Keratinocyte (primary cell): ENCODE data around the gene RIF1. TPM values are rescaled to one million over a fixed set of nuclear protein-coding genes. Genes with fewer than 3 reads are reported as not detected.

Experiments
- DNase-seq: peaks from one replicate; pipeline ENCODE4 v3.0.0-alpha.2; 2011; ENCODE audit warnings: low read depth, missing footprints, low spot score
- FAIRE-seq: peaks from 2 replicates; lab custom pipeline; 2011; peaks lifted over from hg19 to GRCh38; lab: Jason Lieb, UNC
- H2AFZ ChIP-seq: 2 replicates; pipeline ENCODE4 v1.6.0; 2012; ENCODE audit warnings: low read length, control low read depth, inconsistent platforms; ENCODE audit not compliant: control insufficient read depth
- H3K27ac ChIP-seq: 2 replicates; pipeline ENCODE4 v1.5.1; 2011; ENCODE audit warnings: low read length; ENCODE audit not compliant: control insufficient read depth, insufficient read depth
- H3K27me3 ChIP-seq: 3 replicates; pipeline ENCODE4 v1.6.0; 2011; ENCODE audit warnings: low read length; ENCODE audit not compliant: control insufficient read depth, insufficient read depth; ENCODE audit errors: extremely low read depth
- H3K36me3 ChIP-seq, 2 experiments: 2 replicates in 1 of 2; 3 replicates in 1 of 2; pipeline ENCODE4 v1.5.1; 2011; ENCODE audit warnings: low read length in 2 of 2, mild to moderate bottlenecking in 1 of 2; ENCODE audit not compliant: control insufficient read depth in 2 of 2, insufficient read depth in 2 of 2; ENCODE audit errors: extremely low read depth in 1 of 2
- H3K4me1 ChIP-seq: 3 replicates; pipeline ENCODE4 v1.5.1; 2011; ENCODE audit warnings: low read length; ENCODE audit not compliant: control insufficient read depth, insufficient read depth; ENCODE audit errors: extremely low read depth
- H3K4me2 ChIP-seq: 3 replicates; pipeline ENCODE4 v1.6.0; 2011; ENCODE audit warnings: low read depth, low read length; ENCODE audit not compliant: control insufficient read depth, insufficient read depth; ENCODE audit errors: extremely low read depth
- H3K4me3 ChIP-seq, 3 experiments: fragments of 200-600 bp in 1 of 3; sonication (generic) in 1 of 3; 2 replicates in 2 of 3; 3 replicates in 1 of 3; pipeline ENCODE4 v1.5.1; 2011 to 2016; ENCODE audit warnings: low read length in 3 of 3, mild to moderate bottlenecking in 3 of 3, control low read depth in 2 of 3, inconsistent platforms in 1 of 3, low read depth in 1 of 3, mixed read lengths in 1 of 3, mixed run types in 1 of 3, moderate library complexity in 1 of 3; ENCODE audit not compliant: control insufficient read depth in 2 of 3, insufficient read depth in 2 of 3; ENCODE audit errors: extremely low read depth in 1 of 3
- H3K79me2 ChIP-seq: 2 replicates; pipeline ENCODE4 v1.6.0; 2012; ENCODE audit warnings: low read length; ENCODE audit not compliant: control insufficient read depth, insufficient read depth
- H3K9ac ChIP-seq: 3 replicates; pipeline ENCODE4 v1.6.0; 2011; ENCODE audit warnings: low read length; ENCODE audit not compliant: control insufficient read depth, insufficient read depth; ENCODE audit errors: extremely low read depth
- H3K9me1 ChIP-seq: 3 replicates; pipeline ENCODE4 v1.6.0; 2011; ENCODE audit warnings: low read length; ENCODE audit not compliant: control insufficient read depth, insufficient read depth; ENCODE audit errors: extremely low read depth
- H3K9me3 ChIP-seq: 2 replicates; pipeline ENCODE4 v1.5.1; 2012; ENCODE audit warnings: low read depth, low read length; ENCODE audit not compliant: control insufficient read depth
- H4K20me1 ChIP-seq: 3 replicates; pipeline ENCODE4 v1.6.0; 2011; ENCODE audit warnings: low read length; ENCODE audit not compliant: control insufficient read depth, insufficient read depth; ENCODE audit errors: extremely low read depth
- EZH2 ChIP-seq: IDR thresholded peaks from one replicate; pipeline ENCODE4 v1.6.1; 2012; ENCODE audit warnings: inconsistent platforms, mild to moderate bottlenecking, low read length, moderate library complexity
- dilution Hi-C: fragments of 300-500 bp; cut with MboI; formaldehyde crosslinking; loops from one replicate; pipeline ENCODE4 v1.7.0; 2020; ENCODE audit warnings: low sequenced_read_pairs; ENCODE audit not compliant: extremely low pct_ligation_motif_present
- polyA plus RNA-seq, 5 experiments: library from polyadenylated mRNA; depleted of rRNA in 3 of 5; stranded (reverse) in 3 of 5; stranded (forward) in 1 of 5; unstranded in 1 of 5; fragments of >200 nt; gene quantifications; 1 replicate in 1 of 5; 2 replicates in 3 of 5; 3 replicates in 1 of 5; pipeline versions ENCODE4 v1.2.1 to v1.2.3, GENCODE V29; 2011 to 2012; ENCODE audit warnings: missing spikeins in 2 of 5, low read depth in 1 of 5, low replicate concordance in 1 of 5
- TF ChIP-seq, protein P1 (sequence below), 3 experiments: IDR thresholded peaks in 1 of 3; conservative IDR thresholded peaks in 1 of 3; optimal IDR thresholded peaks in 1 of 3; 2 replicates in 2 of 3; 3 replicates in 1 of 3; pipeline versions ENCODE3 to v1.5.1; 2011; ENCODE audit warnings: low read length in 3 of 3, mild to moderate bottlenecking in 3 of 3, moderate library complexity in 2 of 3, control low read depth in 1 of 3, inconsistent platforms in 1 of 3; ENCODE audit not compliant: insufficient read depth in 2 of 3; ENCODE audit errors: extremely low read depth in 1 of 3

The RIF1 gene
- polyA plus RNA-seq, 1 donor (not counting 4 experiments of a cell fraction or from before 2014, with no cell fraction given): 11.5 TPM

GRCh38 chr2:151486053-151486452, 76.4 kb downstream of the RIF1 start:
- Histone ChIP-seq H3K27ac (no peak overlapping the region), H3K9me1 (no peaks in the 10 kb centered on the region), H3K9ac (no peak overlapping the region), H3K79me2 (no peaks in the 10 kb centered on the region), H3K4me1 (no peaks in the 10 kb centered on the region), H3K4me3 (no peak overlapping the region), H3K36me3 (peaks cover 7 to 9% of the 10 kb centered on the region in 2 experiments), H3K9me3 (no peaks in the 10 kb centered on the region), H3K27me3 (no peaks in the 10 kb centered on the region), H4K20me1 (no peaks in the 10 kb centered on the region), H3K4me2 (no peak overlapping the region), H2AFZ (no peak overlapping the region)
- no peak for FAIRE-seq
- TF ChIP-seq, protein P1, sequence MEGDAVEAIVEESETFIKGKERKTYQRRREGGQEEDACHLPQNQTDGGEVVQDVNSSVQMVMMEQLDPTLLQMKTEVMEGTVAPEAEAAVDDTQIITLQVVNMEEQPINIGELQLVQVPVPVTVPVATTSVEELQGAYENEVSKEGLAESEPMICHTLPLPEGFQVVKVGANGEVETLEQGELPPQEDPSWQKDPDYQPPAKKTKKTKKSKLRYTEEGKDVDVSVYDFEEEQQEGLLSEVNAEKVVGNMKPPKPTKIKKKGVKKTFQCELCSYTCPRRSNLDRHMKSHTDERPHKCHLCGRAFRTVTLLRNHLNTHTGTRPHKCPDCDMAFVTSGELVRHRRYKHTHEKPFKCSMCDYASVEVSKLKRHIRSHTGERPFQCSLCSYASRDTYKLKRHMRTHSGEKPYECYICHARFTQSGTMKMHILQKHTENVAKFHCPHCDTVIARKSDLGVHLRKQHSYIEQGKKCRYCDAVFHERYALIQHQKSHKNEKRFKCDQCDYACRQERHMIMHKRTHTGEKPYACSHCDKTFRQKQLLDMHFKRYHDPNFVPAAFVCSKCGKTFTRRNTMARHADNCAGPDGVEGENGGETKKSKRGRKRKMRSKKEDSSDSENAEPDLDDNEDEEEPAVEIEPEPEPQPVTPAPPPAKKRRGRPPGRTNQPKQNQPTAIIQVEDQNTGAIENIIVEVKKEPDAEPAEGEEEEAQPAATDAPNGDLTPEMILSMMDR (optimal IDR thresholded peaks at IDR 0.05 in 1 of 3, IDR thresholded peaks at IDR 0.05 in 1 of 3, conservative IDR thresholded peaks at IDR 0.05 in 1 of 3; ENCODE audit: extremely low read depth in 1 of 3, insufficient read depth in 2 of 3, low read length in 3 of 3): no peak
- TF ChIP-seq EZH2: no peak
- no peak for DNase-seq
- dilution Hi-C loops: no loop called here

DNA sequence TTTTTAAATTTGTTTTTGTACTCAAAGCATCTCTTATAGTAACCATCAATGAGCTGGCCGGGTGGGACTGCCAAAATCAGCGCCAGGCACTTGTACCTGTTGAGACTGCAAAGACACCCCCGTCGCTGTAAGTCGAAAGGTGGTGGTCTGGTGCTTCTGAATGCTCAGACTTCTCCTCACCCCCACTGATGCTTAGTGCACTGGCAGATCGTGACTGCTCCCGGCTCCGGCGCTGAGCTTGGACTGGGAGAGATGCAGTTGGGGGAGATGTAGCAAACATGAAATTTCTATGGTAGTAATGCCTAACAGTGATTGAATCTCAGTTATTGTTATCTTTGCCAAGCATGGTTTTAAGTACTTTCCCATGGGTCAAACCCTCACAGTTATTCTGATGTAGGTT, 80.6 kb downstream of the RIF1 start:
- Histone ChIP-seq H2AFZ (no peak overlapping the region), H3K4me1 (no peaks in the 10 kb centered on the region), H3K9me1 (no peaks in the 10 kb centered on the region), H3K79me2 (no peaks in the 10 kb centered on the region), H3K9me3 (no peaks in the 10 kb centered on the region), H3K27me3 (no peaks in the 10 kb centered on the region), H3K4me3 (no peak overlapping the region), H3K27ac (no peak overlapping the region), H4K20me1 (no peaks in the 10 kb centered on the region), H3K36me3 (peaks cover 2 to 6% of the 10 kb centered on the region in 2 experiments), H3K4me2 (no peak overlapping the region), H3K9ac (no peak overlapping the region)
- dilution Hi-C loops: no loop called here
- no peak for DNase-seq
- FAIRE-seq: no peak
- no peak for TF ChIP-seq EZH2

DNA sequence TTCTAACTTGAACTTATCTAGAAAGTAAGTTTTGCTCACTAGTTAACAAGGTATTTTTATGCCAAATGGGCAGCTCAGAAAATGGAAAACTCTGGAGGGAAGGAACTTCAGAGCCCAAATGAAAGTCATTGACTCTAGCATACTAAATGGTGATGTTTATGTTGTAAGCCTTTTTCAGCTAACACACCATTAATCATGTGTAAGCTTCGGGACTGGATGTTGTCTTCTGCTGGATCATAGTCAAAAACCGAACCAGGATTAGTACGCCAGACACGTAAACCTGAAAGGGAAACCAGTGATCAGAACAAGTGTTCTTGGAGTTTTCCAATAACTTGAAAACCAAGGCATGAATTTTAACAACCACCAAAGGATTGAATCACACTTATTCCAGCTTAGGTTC, 81.8 kb downstream of the RIF1 start:
- no peak overlapping the region for H3K27ac ChIP-seq
- H3K4me1 ChIP-seq: no peaks in the 10 kb centered on the region
- dilution Hi-C loops: no loop called here
- no peak overlapping the region for H2AFZ ChIP-seq
- H3K9ac ChIP-seq: no peak overlapping the region
- TF ChIP-seq, protein P1 (optimal IDR thresholded peaks at IDR 0.05 in 1 of 3, IDR thresholded peaks at IDR 0.05 in 1 of 3, conservative IDR thresholded peaks at IDR 0.05 in 1 of 3; ENCODE audit: extremely low read depth in 1 of 3, insufficient read depth in 2 of 3, low read length in 3 of 3): no peak
- no peak for TF ChIP-seq EZH2
- FAIRE-seq (no peak), DNase-seq (no peak)
- H3K9me1 ChIP-seq: no peaks in the 10 kb centered on the region
- no peaks in the 10 kb centered on the region for H3K27me3 ChIP-seq
- no peaks in the 10 kb centered on the region for H3K9me3 ChIP-seq
- H4K20me1 ChIP-seq: no peaks in the 10 kb centered on the region
- H3K79me2 ChIP-seq: no peaks in the 10 kb centered on the region
- H3K36me3 ChIP-seq: peaks cover 0 to 6% of the 10 kb centered on the region in 2 experiments
- no peak overlapping the region for H3K4me2 ChIP-seq
- no peak overlapping the region for H3K4me3 ChIP-seq
